DOHH2 (cell line): ENCODE measurements around the gene RNU2-63P.
A peak's percentile ranks its signal among the peaks of the same experiment; 100 is the strongest.

Source experiments
- H3F3A ChIP-seq: fragments of 200-600 bp; sonication (generic), shearing (Covaris generic); 2 replicates; pipeline ENCODE4 v1.6.0; 2016; ENCODE audit warnings: antibody characterized with exemption, mild to moderate bottlenecking; ENCODE audit not compliant: control insufficient read depth, insufficient read depth
- H3K27ac ChIP-seq: fragments of 200-600 bp; sonication (generic); 2 replicates; pipeline ENCODE4 v1.5.1; 2014; ENCODE audit warnings: low read depth, mild to moderate bottlenecking, low read length, moderate library complexity
- H3K27me3 ChIP-seq: fragments of 200-600 bp; sonication (generic); 2 replicates; pipeline ENCODE4 v1.6.1; 2014; ENCODE audit warnings: mild to moderate bottlenecking, low read length, mixed read lengths; ENCODE audit not compliant: control insufficient read depth
- H3K36me3 ChIP-seq: fragments of 200-600 bp; sonication (generic); 2 replicates; pipeline ENCODE4 v1.6.1; 2014; ENCODE audit warnings: mild to moderate bottlenecking, low read length, moderate library complexity, mixed read lengths; ENCODE audit not compliant: control insufficient read depth
- H3K4me1 ChIP-seq: fragments of 200-600 bp; sonication (generic); 2 replicates; pipeline ENCODE4 v1.6.1; 2014; ENCODE audit warnings: mild to moderate bottlenecking, low read length, mixed read lengths; ENCODE audit not compliant: control insufficient read depth
- H3K4me2 ChIP-seq: fragments of 200-600 bp; sonication (generic); 2 replicates; pipeline ENCODE4 v1.6.0; 2014; ENCODE audit warnings: mild to moderate bottlenecking, low read length, moderate library complexity
- H3K4me3 ChIP-seq: fragments of 200-600 bp; sonication (generic); 2 replicates; pipeline ENCODE4 v1.5.1; 2014; ENCODE audit warnings: mild to moderate bottlenecking, low read length, mixed read lengths
- H3K79me2 ChIP-seq: fragments of 200-600 bp; sonication (generic); 2 replicates; pipeline ENCODE4 v1.6.1; 2014; ENCODE audit warnings: mild to moderate bottlenecking, low read length, mixed read lengths; ENCODE audit not compliant: control insufficient read depth
- H3K9me2 ChIP-seq: fragments of 200-600 bp; sonication (generic); replicated peaks from 2 replicates; pipeline ENCODE4 v1.6.1; 2014; ENCODE audit warnings: mild to moderate bottlenecking, low read length, mixed read lengths; ENCODE audit not compliant: control insufficient read depth
- H3K9me3 ChIP-seq: fragments of 200-600 bp; sonication (generic); 2 replicates; pipeline ENCODE4 v1.6.1; 2014; ENCODE audit warnings: antibody characterized with exemption, low read length, mixed read lengths; ENCODE audit not compliant: control insufficient read depth, insufficient read depth
- H4K20me1 ChIP-seq: fragments of 200-600 bp; sonication (generic); 2 replicates; pipeline ENCODE4 v1.6.0; 2014; ENCODE audit warnings: low read depth, mild to moderate bottlenecking, antibody characterized with exemption, low read length, moderate library complexity; ENCODE audit not compliant: control insufficient read depth, insufficient read depth
- EZH2phosphoT487 ChIP-seq: fragments of 200-600 bp; sonication (generic); IDR thresholded peaks from 2 replicates; pipeline ENCODE4 v1.6.1; 2017; ENCODE audit warnings: borderline replicate concordance, mild to moderate bottlenecking, antibody characterized with exemption, low read length, moderate library complexity, mixed read lengths
- TF ChIP-seq, protein P1 (sequence below): fragments of 200-600 bp; sonication (generic); IDR thresholded peaks from one replicate; pipeline ENCODE4 v1.5.1; 2014; ENCODE audit warnings: antibody characterized with exemption, mild to moderate bottlenecking, low read depth, low read length; ENCODE audit not compliant: poor library complexity, severe bottlenecking

Gene RNU2-63P

DNA sequence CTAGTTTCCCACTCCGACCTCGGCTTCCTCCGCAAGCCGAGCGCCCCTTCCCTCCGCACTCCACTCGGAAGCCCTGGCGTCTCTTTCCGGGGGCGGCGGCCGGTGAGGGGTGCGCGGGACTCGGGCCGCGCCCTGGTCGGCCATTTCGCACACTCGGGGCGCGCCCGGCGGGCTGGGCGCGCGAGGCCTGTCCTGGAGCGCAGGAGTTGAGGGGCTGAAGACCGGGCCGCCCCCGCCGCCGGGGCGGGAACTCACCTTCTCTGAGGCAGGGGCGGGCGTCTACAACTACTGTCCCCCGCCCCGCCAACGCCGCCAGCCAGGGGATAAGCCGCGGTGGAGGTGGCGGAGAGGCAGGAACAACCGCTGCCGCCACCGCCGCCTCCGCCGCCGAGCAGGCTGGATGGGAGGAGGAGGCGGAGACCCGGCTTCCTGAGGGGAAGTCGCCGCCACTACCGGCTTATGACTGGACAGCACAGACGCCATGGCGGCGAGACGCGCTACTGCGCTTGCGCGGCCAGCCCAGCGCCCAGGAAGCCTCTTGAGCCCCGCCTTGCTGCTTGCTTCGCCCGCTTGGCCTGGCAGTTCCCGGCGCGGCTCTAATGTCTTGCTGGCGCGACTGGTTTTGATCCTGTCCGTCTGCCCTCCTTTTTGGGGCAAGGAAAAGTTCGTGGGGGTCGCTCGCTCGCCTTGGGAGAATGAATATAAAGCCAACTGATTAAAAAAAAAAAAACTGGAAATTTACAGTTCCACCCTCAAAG lies 39.2 kb upstream of the RNU2-63P start, which contains the start of gene KRCC1:
Gene KRCC1, minus strand, starts transcription at position 413 of the 758 bp plus-strand sequence. CDS start 27,220 bp downstream, outside the sequence.
- H3K9me3 ChIP-seq = no peaks in the 10 kb centered on the region
- peak within 1 kb of the TSS; percentile 76 for H3K27ac ChIP-seq
- peaks cover 9% of the 10 kb centered on the region; the same call in 1 of the 2 replicates for H3F3A ChIP-seq
- no peaks in the 10 kb centered on the region for H3K9me2 ChIP-seq
- no peaks in the 10 kb centered on the region for H3K27me3 ChIP-seq
- TF ChIP-seq, protein P1, sequence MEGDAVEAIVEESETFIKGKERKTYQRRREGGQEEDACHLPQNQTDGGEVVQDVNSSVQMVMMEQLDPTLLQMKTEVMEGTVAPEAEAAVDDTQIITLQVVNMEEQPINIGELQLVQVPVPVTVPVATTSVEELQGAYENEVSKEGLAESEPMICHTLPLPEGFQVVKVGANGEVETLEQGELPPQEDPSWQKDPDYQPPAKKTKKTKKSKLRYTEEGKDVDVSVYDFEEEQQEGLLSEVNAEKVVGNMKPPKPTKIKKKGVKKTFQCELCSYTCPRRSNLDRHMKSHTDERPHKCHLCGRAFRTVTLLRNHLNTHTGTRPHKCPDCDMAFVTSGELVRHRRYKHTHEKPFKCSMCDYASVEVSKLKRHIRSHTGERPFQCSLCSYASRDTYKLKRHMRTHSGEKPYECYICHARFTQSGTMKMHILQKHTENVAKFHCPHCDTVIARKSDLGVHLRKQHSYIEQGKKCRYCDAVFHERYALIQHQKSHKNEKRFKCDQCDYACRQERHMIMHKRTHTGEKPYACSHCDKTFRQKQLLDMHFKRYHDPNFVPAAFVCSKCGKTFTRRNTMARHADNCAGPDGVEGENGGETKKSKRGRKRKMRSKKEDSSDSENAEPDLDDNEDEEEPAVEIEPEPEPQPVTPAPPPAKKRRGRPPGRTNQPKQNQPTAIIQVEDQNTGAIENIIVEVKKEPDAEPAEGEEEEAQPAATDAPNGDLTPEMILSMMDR = no peak
- TF ChIP-seq EZH2phosphoT487 = no peak
- H4K20me1 ChIP-seq = 0 out of 2 replicates have a peak, but pooled peaks cover 8% of the 10 kb centered on the region
- H3K4me2 ChIP-seq = peak within 1 kb of the TSS; percentile 94
- H3K79me2 ChIP-seq = peaks cover 47% of the 10 kb centered on the region
- H3K4me1 ChIP-seq = peaks cover 30% of the 10 kb centered on the region
- peak within 1 kb of the TSS; percentile 92 for H3K4me3 ChIP-seq
- H3K36me3 ChIP-seq = peaks cover 48% of the 10 kb centered on the region

DNA sequence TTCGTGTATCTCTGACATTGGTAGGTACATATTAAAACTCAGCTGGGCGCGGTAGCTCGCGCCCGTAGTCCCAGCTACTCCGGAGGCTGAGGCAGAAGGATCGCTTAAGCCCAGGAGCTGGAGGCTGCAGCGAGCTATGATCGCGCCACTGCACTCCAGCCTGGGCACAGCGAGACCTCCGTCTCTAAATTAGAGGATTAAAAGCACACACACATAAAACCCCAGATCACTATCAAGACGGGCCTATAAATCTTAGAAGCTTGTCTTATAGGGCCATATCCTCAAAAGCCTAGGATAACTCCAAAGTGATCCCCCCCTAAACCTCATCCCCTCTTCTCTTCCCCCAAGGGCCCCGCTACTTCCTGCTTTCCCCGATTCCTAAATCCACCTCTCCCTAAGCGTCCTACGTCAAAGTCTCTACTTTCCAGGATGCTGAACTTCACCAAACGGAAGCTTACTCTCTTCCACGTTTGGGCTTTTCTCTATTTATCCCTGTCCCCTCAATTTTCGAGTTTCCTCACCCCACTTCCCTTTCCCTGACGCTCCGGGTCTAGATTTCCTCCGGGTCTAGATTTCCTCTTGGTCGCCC lies 38.5 kb upstream of the RNU2-63P start:
- TF ChIP-seq EZH2phosphoT487 = no peak
- TF ChIP-seq, protein P1 = no peak
- peak overlapping the region; percentile 94 for H3K4me2 ChIP-seq
- no peaks in the 10 kb centered on the region for H3K27me3 ChIP-seq
- H3K27ac ChIP-seq = peak overlapping the region; percentile 76
- peak overlapping the region; percentile 92 for H3K4me3 ChIP-seq
- no peaks in the 10 kb centered on the region for H3K9me2 ChIP-seq
- H3K79me2 ChIP-seq = peaks cover 47% of the 10 kb centered on the region
- H3K36me3 ChIP-seq = peaks cover 51% of the 10 kb centered on the region
- H3K4me1 ChIP-seq = peaks cover 30% of the 10 kb centered on the region
- 0 out of 2 replicates have a peak, but pooled peaks cover 8% of the 10 kb centered on the region for H4K20me1 ChIP-seq
- H3K9me3 ChIP-seq = no peaks in the 10 kb centered on the region
- peaks cover 9% of the 10 kb centered on the region; the same call in 1 of the 2 replicates for H3F3A ChIP-seq

GRCh38 chr2:88053934-88054781 lies 37.8 kb upstream of the RNU2-63P start:
- peak overlapping the region; percentile 92 for H3K4me3 ChIP-seq
- H3K36me3 ChIP-seq = peaks cover 58% of the 10 kb centered on the region
- no peaks in the 10 kb centered on the region for H3K9me3 ChIP-seq
- H3K4me1 ChIP-seq = peaks cover 30% of the 10 kb centered on the region
- no peaks in the 10 kb centered on the region for H3K27me3 ChIP-seq
- H3K27ac ChIP-seq = peak overlapping the region; percentile 76; the same call in 1 of the 2 replicates
- 0 out of 2 replicates have a peak, but pooled peaks cover 8% of the 10 kb centered on the region for H4K20me1 ChIP-seq
- peak overlapping the region; percentile 94 for H3K4me2 ChIP-seq
- TF ChIP-seq, protein P1 = no peak
- TF ChIP-seq EZH2phosphoT487 = no peak
- no peaks in the 10 kb centered on the region for H3K9me2 ChIP-seq
- H3F3A ChIP-seq = peaks cover 9% of the 10 kb centered on the region; the same call in 1 of the 2 replicates
- H3K79me2 ChIP-seq = peaks cover 53% of the 10 kb centered on the region
